Vagina (tissue), 2 donors: ENCODE results near the gene INSIG2. TPM values are rescaled to one million over a fixed set of nuclear protein-coding genes. Genes with fewer than 3 reads are reported as not detected.
A peak's percentile ranks its signal among the peaks of the same experiment; 100 is the strongest.

Experiments used
- DNase-seq, 2 donors: peaks; one replicate each; pipeline ENCODE4 v3.0.0-alpha.2; 2017; ENCODE audit errors: extremely low spot score in 2 of 2
- H3K27ac ChIP-seq: fragments of 200-600 bp; sonication (generic); one replicate; pipeline ENCODE4 v1.5.1; 2019
- H3K27me3 ChIP-seq: fragments of 200-600 bp; sonication (generic); one replicate; pipeline ENCODE4 v1.5.1; 2019
- H3K36me3 ChIP-seq, 2 donors: fragments of 200-600 bp; sonication (generic); one replicate each; pipeline ENCODE4 v1.5.1; 2017 to 2019
- H3K4me1 ChIP-seq: fragments of 200-600 bp; sonication (generic); one replicate; pipeline ENCODE4 v1.5.1; 2019
- H3K4me3 ChIP-seq, 2 donors: fragments of 200-600 bp; sonication (generic); 1 replicate in 1 of 2; 2 replicates in 1 of 2; pipeline ENCODE4 v1.5.1; 2016 to 2019
- H3K9me3 ChIP-seq: fragments of 200-600 bp; sonication (generic); one replicate; pipeline ENCODE4 v1.5.1; 2019
- CTCF ChIP-seq, 3 experiments: fragments of 450-650 bp in 2 of 3; fragments of 200-600 bp in 1 of 3; sonication (generic) in 1 of 3; IDR thresholded peaks; one replicate each; pipeline ENCODE4 v1.5.1; 2017 to 2019; ENCODE audit warnings: antibody characterized with exemption in 3 of 3, mild to moderate bottlenecking in 2 of 3, moderate library complexity in 2 of 3
- POLR2A ChIP-seq, 2 donors: fragments of 450-650 bp; IDR thresholded peaks; one replicate each; pipeline ENCODE4 v1.6.1; 2017; ENCODE audit warnings: antibody characterized with exemption in 2 of 2, mild to moderate bottlenecking in 2 of 2, moderate library complexity in 2 of 2
- POLR2AphosphoS5 ChIP-seq, 2 donors: sonication (generic); formaldehyde crosslinking; IDR thresholded peaks; one replicate each; pipeline ENCODE4 v1.9.0; 2017; ENCODE audit warnings: antibody characterized with exemption in 2 of 2, mild to moderate bottlenecking in 2 of 2, low read depth in 1 of 2; ENCODE audit not compliant: insufficient read depth in 1 of 2
- intact Hi-C: fragments of 100-400 bp; cut with DNase I; formaldehyde crosslinking; loops from one replicate; pipeline ENCODE4 v1.15.1; 2023
- total RNA-seq: library from RNA; depleted of rRNA; stranded (reverse); fragments of >200 nt; gene quantifications from one replicate; pipeline ENCODE4 v1.2.3, GENCODE V29; 2016

INSIG2 gene
- total RNA-seq, 1 donor from 2014 or later, result 9.8 TPM

GRCh38 chr2:118146315-118147283, 58.3 kb downstream of the INSIG2 start:
- TF ChIP-seq POLR2AphosphoS5 (IDR thresholded peaks at IDR 0.05; ENCODE audit: insufficient read depth in 1 of 2, low read depth in 1 of 2) (no peak), CTCF (IDR thresholded peaks at IDR 0.05) (no peak), POLR2A (IDR thresholded peaks at IDR 0.05) (no peak)
- Histone ChIP-seq H3K36me3 (no peaks in the 10 kb centered on the region), H3K27ac (no peak overlapping the region), H3K9me3 (no peaks in the 10 kb centered on the region), H3K4me1 (peaks cover 9% of the 10 kb centered on the region), H3K4me3 (no peak overlapping the region), H3K27me3 (no peaks in the 10 kb centered on the region)
- DNase-seq, result no peak
- intact Hi-C loops, result no loop called here

- Histone ChIP-seq H3K27me3 (no peaks in the 10 kb centered on the region), H3K36me3 (no peaks in the 10 kb centered on the region), H3K4me1 (peaks cover 9% of the 10 kb centered on the region), H3K4me3 (no peak overlapping the region), H3K9me3 (no peaks in the 10 kb centered on the region), H3K27ac (no peak overlapping the region)
- intact Hi-C loops, result no loop called here
- no peak for DNase-seq
- TF ChIP-seq POLR2A (IDR thresholded peaks at IDR 0.05), result no peak
- TF ChIP-seq CTCF (IDR thresholded peaks at IDR 0.05), result no peak
- no peak for TF ChIP-seq POLR2AphosphoS5 (IDR thresholded peaks at IDR 0.05; ENCODE audit: insufficient read depth in 1 of 2, low read depth in 1 of 2)
Observed at GRCh38 chr2:118148133-118148532, 59.9 kb downstream of the INSIG2 start.

- Histone ChIP-seq H3K27ac (no peak overlapping the region), H3K36me3 (no peaks in the 10 kb centered on the region), H3K4me3 (no peak overlapping the region), H3K27me3 (no peaks in the 10 kb centered on the region), H3K9me3 (no peaks in the 10 kb centered on the region), H3K4me1 (peaks cover 9% of the 10 kb centered on the region)
- DNase-seq, result no peak
- TF ChIP-seq POLR2A (IDR thresholded peaks at IDR 0.05) (no peak), CTCF (IDR thresholded peaks at IDR 0.05) (peak in 1 of 3 experiments; percentile 8), POLR2AphosphoS5 (IDR thresholded peaks at IDR 0.05; ENCODE audit: insufficient read depth in 1 of 2, low read depth in 1 of 2) (peak in 1 of 2 donors; percentile 10)
- intact Hi-C loops, result no loop called here
Observed at GRCh38 chr2:118148809-118149208, 60.5 kb downstream of the INSIG2 start.

- intact Hi-C loops, result no loop called here
- Histone ChIP-seq H3K9me3 (no peaks in the 10 kb centered on the region), H3K4me3 (no peak overlapping the region), H3K4me1 (peaks cover 9% of the 10 kb centered on the region), H3K27ac (no peak overlapping the region), H3K36me3 (no peaks in the 10 kb centered on the region), H3K27me3 (no peaks in the 10 kb centered on the region)
- TF ChIP-seq CTCF (IDR thresholded peaks at IDR 0.05) (no peak), POLR2A (IDR thresholded peaks at IDR 0.05) (no peak), POLR2AphosphoS5 (IDR thresholded peaks at IDR 0.05; ENCODE audit: insufficient read depth in 1 of 2, low read depth in 1 of 2) (no peak)
- DNase-seq, result no peak
Observed at GRCh38 chr2:118150294-118150693, 62.0 kb downstream of the INSIG2 start.

- intact Hi-C loops, result no loop called here
- no peaks in the 10 kb centered on the region for H3K36me3 ChIP-seq
- H3K27ac ChIP-seq, result no peak overlapping the region
- H3K9me3 ChIP-seq, result no peaks in the 10 kb centered on the region
- no peak overlapping the region for H3K4me3 ChIP-seq
- TF ChIP-seq POLR2AphosphoS5 (IDR thresholded peaks at IDR 0.05; ENCODE audit: insufficient read depth in 1 of 2, low read depth in 1 of 2) (no peak), CTCF (IDR thresholded peaks at IDR 0.05) (no peak), POLR2A (IDR thresholded peaks at IDR 0.05) (no peak)
- no peak for DNase-seq
- H3K27me3 ChIP-seq, result no peaks in the 10 kb centered on the region
- H3K4me1 ChIP-seq, result peaks cover 9% of the 10 kb centered on the region
Observed at GRCh38 chr2:118151831-118152230, 63.6 kb downstream of the INSIG2 start.
